Left renal pelvis (tissue), 4 donors: ENCODE measurements around the gene CCDC172. TPM values are rescaled to one million over a fixed set of nuclear protein-coding genes. Genes with fewer than 3 reads are reported as not detected.

Experiments used
- DNase-seq, 4 donors: peaks; one replicate each; pipeline ENCODE4 v3.0.0-alpha.2; 2013; ENCODE audit warnings: low read depth in 4 of 4, low spot score in 3 of 4
- polyA plus RNA-seq, 4 donors: library from polyadenylated mRNA; unstranded; fragments of 120-200 nt; gene quantifications; one replicate each; pipeline ENCODE4 v1.2.1, GENCODE V29; 2013; ENCODE audit not compliant: insufficient read length in 4 of 4

Gene CCDC172
- polyA plus RNA-seq, 4 donors: not detected

DNA sequence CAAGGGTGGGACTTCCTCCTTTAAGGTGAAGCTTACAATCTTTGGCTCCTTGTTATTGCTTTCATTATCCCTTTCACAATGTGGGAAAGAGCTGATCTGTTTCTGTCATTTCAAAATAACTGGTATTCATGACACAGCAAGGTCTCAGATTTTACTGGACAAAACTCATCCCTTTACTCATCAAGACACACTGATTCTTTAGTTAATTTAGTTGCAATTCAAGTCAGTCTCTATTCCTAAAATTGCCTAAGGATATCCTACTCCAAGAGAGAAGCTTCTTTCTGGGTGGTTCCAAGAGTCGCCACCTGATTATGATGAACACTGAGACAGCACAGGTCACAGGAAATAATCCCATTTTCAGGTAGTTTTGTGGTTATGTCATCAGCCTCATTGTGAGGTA is 97.6 kb downstream of the CCDC172 start:
- no peak for DNase-seq

DNA sequence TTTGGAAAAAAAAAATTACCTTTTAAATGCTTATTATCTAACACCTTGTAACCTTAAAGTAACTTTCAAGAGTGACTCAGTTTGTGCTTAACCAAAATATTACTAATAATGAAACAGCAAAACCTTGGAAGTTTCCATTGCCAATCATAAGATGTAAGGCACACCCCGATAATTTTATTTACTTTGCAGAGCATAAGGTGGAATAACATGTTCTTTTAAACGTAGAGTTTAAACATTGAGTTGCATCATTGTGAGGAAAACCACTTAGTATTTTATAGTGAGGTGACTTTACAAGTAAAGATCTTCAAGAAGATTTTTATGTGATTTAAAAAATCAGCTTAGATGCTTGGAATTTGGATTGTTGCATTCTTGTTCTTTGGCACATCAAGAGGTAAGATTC is 103.4 kb downstream of the CCDC172 start, which contains the start of gene PNLIPRP3:
Gene PNLIPRP3 (plus strand): TSS at position 177 of the 400 bp plus-strand sequence. CDS start 166 bp downstream, at position 343.
- no peak for DNase-seq

DNA sequence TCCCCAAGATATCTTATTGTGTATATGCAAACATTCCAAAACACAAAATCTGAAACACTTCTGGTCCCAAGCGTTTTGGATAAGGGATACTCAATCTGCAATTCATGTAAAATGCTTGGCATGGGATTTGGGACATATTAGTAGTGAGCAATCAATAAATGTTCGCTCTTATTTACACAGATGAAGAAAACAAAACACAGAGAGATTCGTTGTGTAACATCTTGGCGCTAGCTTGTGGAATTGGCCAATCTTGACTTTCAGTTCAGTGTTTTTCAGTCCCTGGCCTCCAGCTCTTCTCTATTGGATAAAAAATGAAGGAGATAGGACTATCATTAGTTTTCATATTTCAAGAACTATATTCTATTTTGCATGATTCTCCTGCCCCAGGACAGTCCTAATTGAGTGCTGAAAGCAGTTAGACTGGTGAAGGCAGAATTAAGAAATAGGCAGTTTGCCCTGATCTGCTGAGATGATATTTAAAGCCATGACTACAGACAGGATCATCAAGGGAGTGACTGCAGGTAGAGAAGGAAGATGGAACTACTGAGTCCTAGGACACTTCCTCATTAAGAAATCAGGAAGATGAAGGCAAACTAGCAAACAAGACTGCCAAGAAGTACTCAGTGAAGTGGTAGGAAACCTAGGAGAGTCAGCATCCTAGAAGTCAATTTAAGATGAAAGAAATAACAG is 105.2 kb downstream of the CCDC172 start:
- DNase-seq: no peak

Other genes with a start within 250 kb of the CCDC172 start
- 100 to 1,000 TPM in 1 of 4 donors, 10 to 100 TPM in 3; 24.0 to 104 (median 27.0) TPM for gene GFRA1, start 51.2 kb upstream of the CCDC172 start, polyA plus RNA-seq
- gene PNLIPRP3, start 103.4 kb downstream of the CCDC172 start, polyA plus RNA-seq: not detected
- not detected for gene PNLIP, start 221.5 kb downstream of the CCDC172 start, polyA plus RNA-seq